Measurements from ENCODE around the gene LELP1.
"Not testable (repeated sequence)": the region's sequence is repeated elsewhere in the genome, so short reads cannot be mapped to it uniquely, and the experiment has no call there.

The LELP1 gene

DNA sequence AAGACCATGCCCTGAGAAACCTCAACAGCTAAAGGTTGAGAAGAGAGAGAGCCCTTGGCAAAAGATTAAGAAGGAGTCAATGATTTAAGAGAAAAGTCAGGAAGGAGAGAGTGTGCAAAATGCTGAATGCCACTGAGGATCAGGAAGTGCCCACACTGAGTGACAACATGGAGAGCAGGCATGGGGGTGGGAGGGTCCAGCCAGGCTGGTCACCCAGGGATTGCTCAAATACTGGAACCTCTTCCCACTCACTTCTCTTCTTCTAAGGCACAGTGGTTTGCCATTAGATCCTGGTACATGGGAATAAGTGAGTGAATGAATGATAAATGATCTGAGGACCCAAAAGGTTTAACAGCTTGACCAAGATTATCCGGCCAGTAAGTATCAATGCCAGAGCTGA is 25.3 kb downstream of the LELP1 start:
- DNase-seq (ENCODE audit: low read depth in 2 of 2, low spot score in 1 of 2), result no peak

DNA sequence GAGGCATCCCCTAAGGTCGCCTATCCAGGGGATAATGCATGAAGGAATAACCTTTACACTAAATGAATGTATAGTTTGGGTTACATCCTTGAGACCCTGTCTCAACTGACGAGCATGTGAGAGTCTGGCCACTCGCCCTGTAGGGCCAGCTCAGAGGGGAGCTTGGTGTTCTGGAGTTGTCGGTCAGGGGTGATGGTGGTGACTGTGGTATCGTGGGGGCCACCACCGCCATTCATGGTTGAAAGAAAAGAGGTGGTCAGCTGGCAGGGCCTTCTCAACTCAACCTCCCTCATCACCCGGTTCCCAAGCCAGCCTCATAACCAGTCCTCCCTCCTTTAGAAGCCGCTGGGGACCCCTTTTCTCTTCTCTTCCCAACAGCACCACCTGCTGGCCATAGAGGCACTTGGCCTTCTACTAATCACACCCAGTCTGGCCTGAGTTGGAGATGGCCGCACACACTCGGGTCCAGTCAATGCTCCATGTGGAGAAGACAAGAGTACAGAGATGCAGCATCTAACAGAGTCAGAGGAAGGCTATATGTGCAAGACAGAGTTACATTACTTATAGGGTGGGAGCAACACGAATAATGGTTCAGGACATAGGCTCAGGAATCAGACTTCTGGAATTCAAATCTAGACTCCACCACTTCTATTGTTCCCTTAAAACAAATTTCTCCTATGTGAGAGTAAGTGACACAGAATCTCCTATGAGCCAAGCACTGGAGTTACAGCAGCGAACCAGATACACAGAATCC is 26.0 kb downstream of the LELP1 start:
- not testable (repeated sequence) for DNase-seq (ENCODE audit: low read depth in 2 of 2, low spot score in 1 of 2)

DNA sequence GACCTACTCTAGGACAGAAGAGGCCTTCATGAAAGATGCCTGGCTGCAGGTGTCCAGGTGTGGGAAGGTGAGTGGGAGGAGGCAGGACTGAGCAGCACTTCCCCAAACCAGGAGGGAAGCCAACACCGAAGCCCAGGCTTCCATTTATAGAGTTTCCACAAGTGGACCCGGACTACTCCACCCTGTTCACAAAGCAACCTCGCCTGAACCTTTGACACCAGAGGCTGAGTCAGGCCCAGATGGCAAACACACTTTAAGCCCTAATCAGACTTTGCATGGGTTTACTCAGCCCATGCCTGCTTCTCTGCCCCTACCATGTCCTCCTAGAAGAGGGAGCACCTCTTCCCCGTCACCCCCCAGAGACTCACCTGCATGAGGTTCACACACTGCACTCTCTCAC is 28.1 kb downstream of the LELP1 start:
- DNase-seq (ENCODE audit: low read depth in 2 of 2, low spot score in 1 of 2), result no peak

DNA sequence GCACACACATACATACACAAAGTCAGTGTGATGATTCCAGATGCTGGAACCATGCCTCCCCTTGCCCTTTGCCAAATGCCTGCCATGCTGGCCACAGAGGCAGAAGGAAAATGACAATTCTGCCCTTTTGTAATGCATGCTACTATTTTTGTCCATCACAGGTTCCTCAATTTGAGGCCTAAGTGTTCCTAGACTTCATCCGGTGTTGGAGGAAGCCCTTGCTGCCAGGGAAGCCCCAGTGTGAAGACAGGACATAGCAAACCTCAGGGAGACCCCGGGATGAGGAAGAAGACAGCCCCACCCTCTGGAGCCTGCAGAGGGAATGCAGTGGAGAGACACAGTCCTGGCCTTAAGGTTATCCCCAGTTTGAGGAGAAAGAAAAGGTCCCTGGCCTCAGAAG is 28.6 kb downstream of the LELP1 start:
- DNase-seq (ENCODE audit: low read depth in 2 of 2, low spot score in 1 of 2), result no peak

DNA sequence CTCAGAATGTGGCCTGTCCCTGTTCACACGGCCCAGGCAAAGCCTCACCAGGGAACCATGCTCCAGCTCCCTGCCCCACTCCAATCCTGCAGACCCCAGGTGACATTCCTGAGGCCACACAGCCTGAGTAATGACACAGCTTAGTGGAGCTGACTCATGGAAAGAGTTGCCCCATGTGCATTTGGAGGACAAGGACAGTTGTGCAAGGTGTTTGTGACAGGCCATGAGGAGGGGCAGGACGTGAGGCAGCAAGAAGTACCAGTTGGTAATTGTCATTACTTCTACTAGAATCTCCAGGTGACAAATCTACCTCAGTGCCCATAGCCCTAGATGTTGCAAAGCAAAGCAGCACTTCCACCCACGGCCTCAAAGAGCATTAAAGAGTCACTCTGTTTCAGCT is 29.3 kb downstream of the LELP1 start:
- DNase-seq (ENCODE audit: low read depth in 2 of 2, low spot score in 1 of 2), result no peak

DNA sequence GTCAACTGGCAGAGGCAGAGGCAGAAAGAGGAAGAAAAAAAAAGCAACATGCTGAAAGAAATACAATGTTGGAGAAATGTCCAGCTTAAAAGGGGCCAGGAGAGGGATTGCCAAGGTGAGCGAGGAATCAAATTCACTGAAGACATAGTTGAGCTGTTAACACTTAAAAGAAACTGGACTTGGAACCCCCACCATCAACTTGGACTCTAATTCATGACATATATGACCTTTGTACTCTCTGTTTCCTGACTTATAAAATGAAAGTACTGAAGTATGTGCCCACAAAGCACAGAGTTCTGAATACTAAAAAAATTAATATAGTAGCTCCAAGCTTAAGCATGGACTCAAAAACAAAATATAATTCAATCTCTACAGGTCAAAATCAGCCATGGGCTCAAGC is 30.2 kb downstream of the LELP1 start:
- DNase-seq (ENCODE audit: low read depth in 2 of 2, low spot score in 1 of 2), result no peak

DNA sequence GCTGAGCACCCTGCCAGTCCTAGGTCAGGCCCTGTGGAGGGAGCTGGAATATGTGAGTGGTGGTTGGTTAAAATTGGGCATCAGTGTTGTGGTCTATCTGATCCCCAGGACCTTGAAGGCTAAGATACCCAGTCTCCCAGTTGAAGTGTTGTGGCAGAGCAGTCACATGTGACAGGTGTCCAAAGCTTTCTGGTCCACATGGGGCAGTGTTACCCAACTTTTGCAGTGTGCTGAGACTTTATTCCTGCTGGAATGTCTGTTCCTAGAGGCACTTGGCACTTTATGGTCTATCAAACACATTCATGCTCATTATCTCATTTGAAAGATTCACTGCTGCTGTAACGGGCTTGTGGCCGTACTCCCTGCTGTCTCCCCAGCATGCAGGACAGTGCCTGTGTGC is 35.3 kb downstream of the LELP1 start:
- no peak for DNase-seq (ENCODE audit: low read depth in 2 of 2, low spot score in 1 of 2)

DNA sequence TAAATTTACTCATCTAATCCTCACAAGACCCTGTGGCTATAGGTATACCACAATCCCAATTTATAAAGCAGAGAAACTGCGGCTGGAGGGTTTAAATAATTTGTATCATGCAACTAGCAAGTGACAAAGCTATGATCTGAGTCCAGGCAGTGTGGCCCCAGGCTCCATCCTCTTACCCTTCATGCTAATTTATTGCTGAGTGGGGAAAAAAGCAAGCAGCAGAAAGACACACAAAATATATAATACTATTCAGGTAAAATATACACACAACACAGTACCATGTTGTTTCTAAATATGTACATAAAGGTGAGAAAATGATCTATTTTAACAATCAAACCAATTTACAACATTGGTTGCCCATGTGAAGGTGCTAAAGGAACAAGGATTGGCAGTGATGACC is 38.9 kb downstream of the LELP1 start:
- DNase-seq (ENCODE audit: low read depth in 2 of 2, low spot score in 1 of 2), result no peak

DNA sequence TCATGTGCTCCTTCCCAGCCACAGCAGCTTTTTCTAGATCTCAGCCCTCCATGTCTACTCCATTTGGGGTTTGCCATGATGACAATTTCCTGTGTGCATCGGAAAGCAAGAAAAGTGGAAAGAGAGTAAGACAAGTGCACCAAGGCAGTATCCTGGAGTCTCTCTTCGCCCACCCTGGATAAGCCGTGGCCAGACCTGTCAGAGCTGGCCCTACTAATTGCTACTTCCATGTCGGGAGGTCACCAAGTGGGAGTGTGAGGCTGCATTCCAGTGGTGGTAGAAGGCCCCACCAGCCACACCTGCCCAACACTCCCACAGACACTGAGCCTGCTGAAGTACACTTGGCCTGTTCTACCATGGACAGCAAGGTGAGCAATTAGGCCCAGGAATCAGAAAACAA is 42.2 kb downstream of the LELP1 start:
- no peak for DNase-seq (ENCODE audit: low read depth in 2 of 2, low spot score in 1 of 2)

DNA sequence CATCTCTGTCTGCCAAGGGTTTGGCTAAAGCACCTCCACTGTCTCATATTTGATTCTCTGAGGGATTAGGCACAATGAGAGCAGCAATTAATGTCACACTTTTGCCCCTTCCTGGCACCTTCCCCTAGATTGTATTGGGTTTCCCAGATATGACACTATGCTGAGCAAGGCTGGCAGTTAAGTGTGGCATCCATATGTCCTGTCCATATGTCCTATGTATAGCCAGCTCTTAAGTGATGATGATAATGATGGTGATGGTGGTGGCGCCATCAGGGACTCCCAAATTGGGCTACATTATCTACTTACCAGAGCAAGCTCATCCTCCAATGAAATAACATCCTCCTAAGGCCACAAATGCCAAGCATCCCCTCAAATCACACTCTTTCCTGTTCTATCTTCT is 42.8 kb downstream of the LELP1 start:
- no peak for DNase-seq (ENCODE audit: low read depth in 2 of 2, low spot score in 1 of 2)

DNA sequence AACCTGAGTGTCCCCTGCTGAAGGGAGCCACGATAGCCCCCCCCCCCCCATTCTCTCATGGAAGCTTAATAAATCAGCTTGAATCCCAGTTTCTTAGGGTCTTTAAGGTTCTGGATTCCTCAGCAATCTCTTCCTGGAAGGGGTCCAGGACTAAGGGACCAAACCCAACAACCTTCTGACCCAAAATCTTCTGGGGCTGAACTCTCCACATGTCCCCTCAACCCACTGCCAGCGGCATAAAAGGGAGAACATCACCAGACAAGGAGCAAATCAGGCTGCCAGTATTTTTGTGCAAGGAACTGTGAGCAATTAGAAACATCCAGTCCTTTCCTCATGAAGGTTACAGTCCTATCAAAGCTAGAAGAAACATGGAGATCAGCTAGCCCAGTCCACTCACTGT is 43.6 kb downstream of the LELP1 start:
- DNase-seq (ENCODE audit: low read depth in 2 of 2, low spot score in 1 of 2), result no peak

DNA sequence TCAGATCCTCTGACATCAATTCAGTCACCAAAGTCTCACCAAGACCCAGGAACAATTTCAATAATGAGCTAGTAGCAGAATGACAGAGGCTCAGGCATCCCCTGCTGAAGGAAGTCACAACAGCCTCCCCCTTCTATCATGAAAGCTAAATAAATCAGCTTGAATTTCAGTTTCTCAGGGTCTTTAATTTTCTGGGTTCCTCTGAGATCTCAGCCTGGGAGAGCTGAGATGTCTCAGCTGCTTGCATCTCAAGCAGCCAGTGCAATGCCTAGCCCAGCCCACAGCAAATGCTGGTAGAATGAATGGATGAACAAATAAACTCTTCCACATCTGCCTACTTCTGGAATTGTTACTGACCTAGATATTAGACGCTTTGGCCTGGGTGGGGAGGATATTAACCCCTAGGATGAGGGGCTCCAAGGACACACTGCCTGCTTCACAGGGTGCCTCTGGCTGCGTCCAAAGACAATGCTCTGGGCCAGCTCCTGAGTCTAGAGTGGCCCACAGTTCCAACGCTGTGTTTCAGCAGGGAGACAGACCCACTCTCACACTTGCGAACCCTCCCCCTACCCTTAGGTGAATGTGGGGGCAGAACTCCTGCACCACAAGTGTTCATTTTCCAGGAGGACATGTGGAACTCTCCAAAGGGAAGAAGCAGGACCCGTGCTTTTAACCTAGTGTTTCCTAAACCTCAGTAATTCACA is 45.1 kb downstream of the LELP1 start:
- DNase-seq (ENCODE audit: low read depth in 2 of 2, low spot score in 1 of 2), result no peak

DNA sequence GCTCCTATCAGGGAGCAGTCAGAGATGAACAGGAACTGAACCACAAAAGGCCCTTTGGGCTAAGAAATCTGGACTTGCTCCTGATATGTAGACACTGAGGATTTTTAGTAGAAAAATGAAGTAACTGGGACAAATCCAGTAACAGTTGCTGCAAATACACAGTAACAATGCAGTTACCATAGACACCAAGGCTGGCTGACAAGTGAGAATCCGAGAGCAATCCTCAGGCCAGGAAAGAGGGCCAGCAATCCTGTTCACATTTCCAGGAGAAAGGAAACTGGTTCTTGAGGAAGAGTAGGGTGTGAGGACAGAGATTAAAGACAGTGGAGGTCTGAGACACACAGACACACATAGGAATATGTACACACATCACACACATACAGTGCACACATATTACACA is 46.9 kb downstream of the LELP1 start:
- no peak for DNase-seq (ENCODE audit: low read depth in 2 of 2, low spot score in 1 of 2)

DNA sequence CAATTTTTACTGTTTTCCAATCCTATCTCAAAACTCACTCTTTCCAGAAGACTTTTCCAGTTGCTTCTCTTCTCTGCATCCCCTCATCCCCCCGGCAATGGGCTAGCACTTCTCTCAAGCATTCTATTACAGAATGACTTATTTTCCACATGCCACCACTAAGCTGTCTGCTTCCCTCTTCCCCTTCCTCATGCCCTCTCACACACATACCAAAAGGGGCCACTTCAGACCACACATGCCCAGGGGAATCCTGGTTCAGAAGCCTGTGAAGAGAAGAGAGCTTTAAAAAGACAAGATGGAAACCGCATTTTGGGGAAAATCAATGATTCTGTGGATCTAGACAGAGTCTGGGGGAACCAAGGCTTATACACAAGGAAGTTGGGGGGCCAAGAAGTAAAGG is 47.9 kb downstream of the LELP1 start:
- no peak for DNase-seq (ENCODE audit: low read depth in 2 of 2, low spot score in 1 of 2)

DNA sequence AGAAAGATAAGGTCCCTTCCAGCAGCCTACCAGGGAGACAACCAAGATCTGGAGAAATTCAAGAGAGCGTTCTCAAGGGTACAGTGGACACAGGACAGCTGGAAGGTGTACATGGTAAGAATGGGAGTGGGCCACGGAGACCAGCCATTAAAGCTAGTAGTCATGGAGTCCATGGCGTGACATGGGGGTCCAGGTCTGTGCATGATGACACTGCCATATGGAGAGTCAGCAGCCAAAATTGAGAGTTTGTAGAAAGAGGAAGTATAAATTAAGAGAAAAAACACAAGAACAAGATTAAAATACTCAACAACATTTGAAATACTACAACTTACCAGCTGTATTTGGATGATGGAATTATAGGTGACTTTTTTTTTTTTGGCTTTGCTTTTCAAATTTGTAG is 48.3 kb downstream of the LELP1 start:
- no peak for DNase-seq (ENCODE audit: low read depth in 2 of 2, low spot score in 1 of 2)

DNA sequence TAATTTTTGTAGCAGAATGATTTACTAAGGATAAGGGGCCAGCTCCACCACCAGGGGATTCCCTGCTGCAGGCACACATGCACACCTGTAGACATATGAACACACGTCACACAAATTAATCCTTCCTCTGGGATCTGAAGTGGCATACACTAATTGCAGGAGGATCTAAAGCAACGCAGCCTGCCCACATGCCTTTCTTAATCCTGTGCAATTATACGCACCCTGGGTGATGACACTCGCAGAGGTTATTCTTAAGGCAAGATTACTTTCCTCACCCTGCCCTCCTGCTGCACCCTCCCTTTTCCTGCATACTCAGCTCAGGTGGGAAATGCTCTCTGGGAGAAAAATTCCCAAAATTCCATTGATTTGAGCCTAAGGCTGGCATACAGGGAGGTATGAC is 48.8 kb downstream of the LELP1 start:
- DNase-seq (ENCODE audit: low read depth in 2 of 2, low spot score in 1 of 2), result no peak

DNA sequence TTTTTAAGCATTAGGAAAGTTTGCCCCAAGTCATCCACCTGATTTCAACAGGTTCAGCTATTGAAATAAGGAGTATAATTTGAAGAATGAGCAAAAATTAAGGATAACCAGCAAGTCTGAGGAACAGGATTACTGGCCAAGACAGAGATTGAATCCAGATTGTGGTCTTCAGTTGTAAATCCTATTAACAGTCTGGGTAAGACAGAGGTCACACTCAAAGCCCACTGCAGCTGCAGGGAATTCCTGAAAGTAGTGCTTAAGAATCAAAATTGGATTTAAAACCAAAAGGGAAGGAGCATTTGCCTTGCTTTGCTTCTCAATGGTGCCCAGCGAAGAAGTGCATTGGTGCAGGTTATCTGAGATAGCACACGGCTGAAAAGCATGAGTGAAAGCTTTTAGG is 49.8 kb downstream of the LELP1 start:
- DNase-seq (ENCODE audit: low read depth in 2 of 2, low spot score in 1 of 2), result no peak

DNA sequence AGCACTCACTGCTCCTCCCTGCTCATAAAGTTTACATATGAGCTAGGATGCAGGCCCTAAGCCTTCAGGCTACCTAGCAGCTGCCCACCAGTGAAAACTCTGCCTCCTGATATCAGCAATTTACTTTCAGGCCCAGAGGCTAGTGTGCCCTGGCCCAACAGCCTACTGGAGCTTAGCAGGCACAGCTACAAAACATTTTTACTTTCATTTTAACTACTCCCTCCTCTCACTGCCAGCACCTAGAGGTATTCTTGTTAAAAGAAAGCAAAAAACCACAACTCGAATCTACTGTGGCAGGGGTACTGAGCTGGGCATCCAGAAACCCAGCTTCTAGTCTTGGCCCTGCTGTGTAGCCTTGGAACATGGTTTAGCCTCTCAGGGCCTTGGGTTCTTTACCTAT is 50.5 kb downstream of the LELP1 start:
- DNase-seq (ENCODE audit: low read depth in 2 of 2, low spot score in 1 of 2), result no peak
